ENCODE measurements around the gene LRRTM4.

DNA sequence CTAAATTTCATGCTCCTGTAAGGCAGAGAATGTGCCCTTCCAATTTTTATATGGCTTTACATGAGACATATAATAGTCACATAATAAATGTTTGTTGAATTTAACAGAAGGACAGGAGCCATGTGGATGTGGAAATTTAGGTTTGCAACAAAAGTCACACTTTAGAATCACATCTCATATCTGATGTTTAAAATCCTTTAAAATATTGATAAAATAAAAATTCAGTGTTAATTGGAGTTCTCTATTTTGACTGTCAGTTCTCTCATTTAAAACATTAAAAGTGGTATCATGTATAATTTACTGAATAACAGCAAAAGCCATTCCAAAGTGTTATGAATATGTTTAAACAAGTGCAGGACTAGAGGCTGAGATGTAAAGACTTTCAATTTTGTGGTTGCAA lies 594.1 kb downstream of the LRRTM4 start:
- TF ChIP-seq EZH2phosphoT487 (IDR thresholded peaks at IDR 0.05; ENCODE audit: insufficient read depth, low read depth) = no peak
- no peak for TF ChIP-seq EZH2 (IDR thresholded peaks at IDR 0.05; ENCODE audit: insufficient read depth, poor library complexity, severe bottlenecking)

All from GM23248 (cell line).